Astrocyte (in vitro differentiated cells and primary cell): ENCODE measurements around the gene OXNAD1.

Source experiments
- CTCF ChIP-seq: IDR thresholded peaks from 2 replicates; pipeline ENCODE4 v1.5.1; 2011; ENCODE audit warnings: low read depth, mild to moderate bottlenecking, inconsistent platforms, low read length, moderate library complexity; ENCODE audit not compliant: insufficient read depth
- EZH2 ChIP-seq: IDR thresholded peaks from 2 replicates; pipeline ENCODE4 v1.6.1; 2012; ENCODE audit warnings: mild to moderate bottlenecking, low read length, inconsistent platforms; ENCODE audit not compliant: insufficient read depth

GRCh38 chr3:16309558-16309957, 44.5 kb downstream of the OXNAD1 start:
- TF ChIP-seq CTCF, result no peak
- TF ChIP-seq EZH2, result no peak
